CD4-positive, CD25-positive, alpha-beta regulatory T cell (primary cell): ENCODE measurements around the gene PDE8B. TPM values are rescaled to one million over a fixed set of nuclear protein-coding genes. Genes with fewer than 3 reads are reported as not detected.

Experiments used
- polyA plus RNA-seq, 4 donors: library from polyadenylated mRNA; unstranded; fragments of 300-500 nt; fragmentation: Illumina TruSeq; gene quantifications; one replicate each; pipeline ENCODE4 v1.2.3, GENCODE V29; 2021
- total RNA-seq: library from RNA; stranded (reverse); gene quantifications from one replicate; pipeline ENCODE4 v1.2.3, GENCODE V29; 2022

The PDE8B gene
- total and polyA plus RNA-seq, 5 donors from 2014 or later: 0.03 to 0.09 TPM; not detected in 3

Other genes starting within 250 kb of the PDE8B start
- gene AGGF1, start 180.3 kb upstream of the PDE8B start, total RNA-seq: 17.6 TPM
- 10 to 100 TPM; 24.4 to 35.3 (median 29.4) TPM for gene AGGF1, start 180.3 kb upstream of the PDE8B start, polyA plus RNA-seq
- gene ZBED3, start 123.4 kb upstream of the PDE8B start, total RNA-seq: 0.59 TPM
- under 1 TPM; 0.07 to 0.25 (median 0.15) TPM for gene ZBED3, start 123.4 kb upstream of the PDE8B start, polyA plus RNA-seq